ENCODE measurements around the gene SNX5.

Gene SNX5

DNA sequence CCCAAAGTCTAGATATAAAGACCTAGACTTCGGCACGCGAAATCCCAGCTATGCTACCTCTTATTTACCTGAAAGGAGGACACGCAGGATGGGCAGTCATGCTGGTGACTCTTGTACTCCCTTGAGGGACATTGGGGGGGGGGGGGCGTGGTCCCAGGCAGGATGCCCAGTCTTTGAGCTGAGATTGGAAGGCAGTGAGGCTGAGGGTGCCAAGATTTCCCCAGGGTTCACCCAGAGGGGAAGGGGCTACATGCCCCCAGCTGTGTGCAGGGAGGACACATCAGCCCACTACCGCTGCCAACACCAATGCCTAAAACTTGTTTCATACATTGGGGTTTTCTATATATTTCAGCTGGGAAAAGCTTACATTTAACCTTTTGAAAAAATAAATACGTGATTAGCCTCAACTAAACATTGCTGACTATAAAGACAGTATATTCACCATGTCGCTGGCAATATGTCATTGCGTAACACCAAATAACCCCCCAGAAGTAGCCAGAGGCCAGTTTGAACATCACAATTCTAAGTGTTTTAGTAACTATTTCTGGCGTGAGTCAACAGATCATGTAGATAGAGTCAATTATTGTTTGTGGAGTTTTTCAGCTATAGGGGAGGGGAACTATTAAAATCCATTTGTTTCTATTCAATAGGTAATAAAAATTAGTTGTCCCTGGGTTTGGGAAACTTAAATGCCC, 21.8 kb upstream of the SNX5 start:
- H2AFZ ChIP-seq (ENCODE audit: low read depth, low read length): no peak overlapping the region
- DNase-seq: no peak
- ATAC-seq (ENCODE audit: insufficient read depth, low read depth): no peak

DNA sequence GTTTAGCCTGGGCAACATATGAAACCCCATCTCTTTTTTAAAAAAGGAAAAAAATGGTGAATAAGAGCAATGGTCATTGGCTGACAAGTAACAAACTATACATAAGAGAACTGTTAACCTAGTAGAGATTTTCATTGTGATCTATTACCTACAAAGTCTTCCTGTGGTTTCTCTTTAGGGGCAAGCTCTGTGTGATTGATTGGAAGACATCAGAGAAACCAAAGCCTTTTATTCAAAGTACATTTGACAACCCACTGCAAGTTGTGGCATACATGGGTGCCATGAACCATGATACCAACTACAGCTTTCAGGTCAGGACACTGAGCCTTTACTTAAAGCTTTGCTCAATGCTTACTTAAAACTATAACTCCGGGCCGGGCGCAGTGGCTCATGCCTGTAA, 19.4 kb upstream of the SNX5 start:
- no peak overlapping the region for H3K4me3 ChIP-seq (ENCODE audit: low read depth in 1 of 2, low read length in 2 of 2)
- no peaks in the 10 kb centered on the region for H3K9me3 ChIP-seq (ENCODE audit: insufficient read depth, low read length, severe bottlenecking)
- peaks cover 24% of the 10 kb centered on the region for H4K20me1 ChIP-seq (ENCODE audit: insufficient read depth, low read length)
- DNase-seq: no peak
- H3K9ac ChIP-seq (ENCODE audit: low read depth, low read length): no peak overlapping the region
- no peak for TF ChIP-seq EZH2 (IDR thresholded peaks at IDR 0.05; ENCODE audit: borderline replicate concordance, low read depth, low read length, severe bottlenecking)
- TF ChIP-seq, protein P1, sequence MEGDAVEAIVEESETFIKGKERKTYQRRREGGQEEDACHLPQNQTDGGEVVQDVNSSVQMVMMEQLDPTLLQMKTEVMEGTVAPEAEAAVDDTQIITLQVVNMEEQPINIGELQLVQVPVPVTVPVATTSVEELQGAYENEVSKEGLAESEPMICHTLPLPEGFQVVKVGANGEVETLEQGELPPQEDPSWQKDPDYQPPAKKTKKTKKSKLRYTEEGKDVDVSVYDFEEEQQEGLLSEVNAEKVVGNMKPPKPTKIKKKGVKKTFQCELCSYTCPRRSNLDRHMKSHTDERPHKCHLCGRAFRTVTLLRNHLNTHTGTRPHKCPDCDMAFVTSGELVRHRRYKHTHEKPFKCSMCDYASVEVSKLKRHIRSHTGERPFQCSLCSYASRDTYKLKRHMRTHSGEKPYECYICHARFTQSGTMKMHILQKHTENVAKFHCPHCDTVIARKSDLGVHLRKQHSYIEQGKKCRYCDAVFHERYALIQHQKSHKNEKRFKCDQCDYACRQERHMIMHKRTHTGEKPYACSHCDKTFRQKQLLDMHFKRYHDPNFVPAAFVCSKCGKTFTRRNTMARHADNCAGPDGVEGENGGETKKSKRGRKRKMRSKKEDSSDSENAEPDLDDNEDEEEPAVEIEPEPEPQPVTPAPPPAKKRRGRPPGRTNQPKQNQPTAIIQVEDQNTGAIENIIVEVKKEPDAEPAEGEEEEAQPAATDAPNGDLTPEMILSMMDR (IDR thresholded peaks at IDR 0.05; ENCODE audit: borderline replicate concordance, extremely low read depth, low read length, poor library complexity, severe bottlenecking): no peak
- ATAC-seq (ENCODE audit: insufficient read depth, low read depth): peak; percentile 74
- no peak overlapping the region for H2AFZ ChIP-seq (ENCODE audit: low read depth, low read length)
- no peaks in the 10 kb centered on the region for H3K4me1 ChIP-seq (ENCODE audit: insufficient read depth, low read length)
- H3K79me2 ChIP-seq (ENCODE audit: insufficient read depth, low read length): peaks cover 55% of the 10 kb centered on the region
- no peak overlapping the region for H3K4me2 ChIP-seq (ENCODE audit: insufficient read depth, low read length)
- H3K27ac ChIP-seq (ENCODE audit: low read length): no peak overlapping the region
- peaks cover 78% of the 10 kb centered on the region for H3K36me3 ChIP-seq (ENCODE audit: insufficient read depth, low read length)
- H3K27me3 ChIP-seq (ENCODE audit: insufficient read depth, low read length, poor library complexity): no peaks in the 10 kb centered on the region

More for the DNA sequence above, 21.8 kb upstream of the SNX5 start:
- Histone ChIP-seq H3K27me3 (ENCODE audit: insufficient read depth, low read length, poor library complexity) (no peaks in the 10 kb centered on the region), H3K9ac (ENCODE audit: low read depth, low read length) (no peak overlapping the region), H3K36me3 (ENCODE audit: insufficient read depth, low read length) (peaks cover 60% of the 10 kb centered on the region), H3K79me2 (ENCODE audit: insufficient read depth, low read length) (peaks cover 33% of the 10 kb centered on the region), H3K9me3 (ENCODE audit: insufficient read depth, low read length, severe bottlenecking) (no peaks in the 10 kb centered on the region), H3K4me1 (ENCODE audit: insufficient read depth, low read length) (no peaks in the 10 kb centered on the region), H4K20me1 (ENCODE audit: insufficient read depth, low read length) (peaks cover 16% of the 10 kb centered on the region), H3K4me3 (ENCODE audit: low read depth in 1 of 2, low read length in 2 of 2) (no peak overlapping the region), H3K4me2 (ENCODE audit: insufficient read depth, low read length) (no peak overlapping the region), H3K27ac (ENCODE audit: low read length) (no peak overlapping the region)
- no peak for TF ChIP-seq EZH2 (IDR thresholded peaks at IDR 0.05; ENCODE audit: borderline replicate concordance, low read depth, low read length, severe bottlenecking)
- TF ChIP-seq, protein P1 (IDR thresholded peaks at IDR 0.05; ENCODE audit: borderline replicate concordance, extremely low read depth, low read length, poor library complexity, severe bottlenecking): no peak

DNA sequence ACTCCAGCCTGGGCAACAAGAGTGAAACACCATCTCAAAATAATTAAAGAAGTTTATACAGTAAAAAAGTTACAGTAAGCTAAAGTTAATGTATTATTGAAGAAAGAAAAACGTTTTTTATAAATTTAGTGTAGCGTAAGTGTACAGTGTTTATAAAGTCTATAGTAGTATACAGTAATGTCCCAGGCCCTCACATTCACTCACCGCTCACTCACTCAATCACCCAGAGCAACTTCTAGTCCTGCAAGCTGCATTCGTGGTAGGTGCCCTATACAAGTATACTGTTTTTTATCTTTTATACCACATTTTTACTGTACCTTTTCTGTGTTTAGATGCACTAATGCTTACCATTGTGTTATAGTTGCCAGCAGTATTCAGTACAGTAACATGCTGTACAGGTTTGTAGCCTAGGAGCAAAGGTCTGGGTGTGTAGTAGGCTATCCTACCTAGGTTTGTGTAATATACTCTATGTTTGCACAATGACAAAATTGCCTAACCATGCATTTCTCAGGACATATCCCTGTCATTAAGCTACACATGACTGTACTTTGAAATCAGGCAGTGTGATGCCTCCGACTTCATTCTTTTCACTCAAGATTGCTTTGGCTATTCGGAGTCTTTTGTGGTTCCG, 16.9 kb upstream of the SNX5 start:
- no peaks in the 10 kb centered on the region; the same call in 1 of the 2 replicates for H3K4me1 ChIP-seq (ENCODE audit: insufficient read depth, low read length)
- no peak overlapping the region for H3K27ac ChIP-seq (ENCODE audit: low read length)
- H3K4me2 ChIP-seq (ENCODE audit: insufficient read depth, low read length): no peak overlapping the region
- no peak overlapping the region for H3K9ac ChIP-seq (ENCODE audit: low read depth, low read length)
- H3K9me3 ChIP-seq (ENCODE audit: insufficient read depth, low read length, severe bottlenecking): no peaks in the 10 kb centered on the region
- no peaks in the 10 kb centered on the region for H3K27me3 ChIP-seq (ENCODE audit: insufficient read depth, low read length, poor library complexity)
- no peak for TF ChIP-seq EZH2 (IDR thresholded peaks at IDR 0.05; ENCODE audit: borderline replicate concordance, low read depth, low read length, severe bottlenecking)
- TF ChIP-seq, protein P1 (IDR thresholded peaks at IDR 0.05; ENCODE audit: borderline replicate concordance, extremely low read depth, low read length, poor library complexity, severe bottlenecking): no peak
- no peak overlapping the region for H2AFZ ChIP-seq (ENCODE audit: low read depth, low read length)
- H3K36me3 ChIP-seq (ENCODE audit: insufficient read depth, low read length): peaks cover 89% of the 10 kb centered on the region
- no peak overlapping the region for H3K4me3 ChIP-seq (ENCODE audit: low read depth in 1 of 2, low read length in 2 of 2)
- ATAC-seq (ENCODE audit: insufficient read depth, low read depth): no peak
- peaks cover 79% of the 10 kb centered on the region for H3K79me2 ChIP-seq (ENCODE audit: insufficient read depth, low read length)
- no peak for DNase-seq
- peaks cover 29% of the 10 kb centered on the region for H4K20me1 ChIP-seq (ENCODE audit: insufficient read depth, low read length)

Data from DND-41 (cell line).